NCI-H345 treated with DMSO at 0.1 percent for 48 hours (cell line): ENCODE data around the gene COL26A1.
"Not testable (repeated sequence)": the region's sequence is repeated elsewhere in the genome, so short reads cannot be mapped to it uniquely, and the experiment has no call there.

Experiments
- DNase-seq: peaks from one replicate; lab custom pipeline; 2025; ENCODE audit not compliant: unreplicated experiment; lab: John Stamatoyannopoulos, UW

COL26A1 gene

DNA sequence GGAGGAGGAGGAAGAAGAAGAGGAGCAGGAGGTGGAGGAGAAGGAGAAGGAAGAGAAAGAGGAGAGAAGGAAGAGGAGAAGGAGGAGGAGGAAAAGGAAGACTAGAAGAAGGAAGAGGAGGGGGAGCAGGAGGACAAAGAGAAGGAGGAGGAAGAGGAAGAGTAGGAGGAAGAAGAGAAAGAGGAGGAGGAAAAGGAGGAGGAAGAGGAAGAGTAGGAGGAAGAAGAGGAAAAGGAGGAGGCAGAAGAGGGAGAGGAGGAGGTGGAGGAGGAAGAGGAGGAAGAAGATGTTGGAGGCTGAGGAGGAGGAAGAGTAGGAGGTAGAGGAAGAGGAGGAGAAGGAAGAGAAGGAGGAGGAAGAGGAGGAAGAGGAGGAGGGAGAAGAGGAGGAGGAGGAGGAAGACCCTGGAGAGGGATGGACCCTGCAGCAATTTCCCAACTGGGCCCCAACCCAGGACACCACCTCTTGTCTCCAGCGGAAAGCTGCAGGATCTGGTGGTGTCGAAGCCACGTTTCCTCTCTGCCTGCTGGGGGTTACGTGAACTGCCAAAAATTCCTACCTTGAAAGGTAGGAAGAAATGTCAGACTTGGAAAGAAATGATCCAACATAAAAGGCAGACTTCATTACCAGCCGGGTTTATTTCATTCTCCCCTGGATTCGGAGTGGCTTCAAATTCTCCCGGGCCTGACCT, 38.9 kb downstream of the COL26A1 start:
- no peak for DNase-seq

GRCh38 chr7:101402081-101402779, 39.6 kb downstream of the COL26A1 start:
- DNase-seq = no peak

DNA sequence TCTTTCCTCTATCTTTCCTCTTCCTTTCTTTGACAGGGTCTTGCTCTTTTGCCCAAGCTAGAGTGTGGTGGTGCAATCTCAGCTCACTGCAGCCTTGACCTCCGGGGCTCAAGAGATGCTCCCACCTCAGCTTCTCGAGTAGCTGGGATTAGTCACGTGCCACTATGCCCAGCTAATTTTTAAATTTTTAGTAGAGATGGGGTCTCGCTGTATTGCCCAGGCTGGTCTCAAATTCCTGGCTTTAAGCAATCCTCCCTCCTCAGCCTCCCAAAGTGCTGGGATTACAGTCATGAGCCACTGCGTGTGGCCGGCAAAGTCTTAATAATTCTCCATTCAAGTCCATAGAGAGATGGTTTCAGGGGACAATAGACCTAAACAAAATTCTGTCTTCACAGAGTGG, 40.2 kb downstream of the COL26A1 start:
- no peak for DNase-seq

DNA sequence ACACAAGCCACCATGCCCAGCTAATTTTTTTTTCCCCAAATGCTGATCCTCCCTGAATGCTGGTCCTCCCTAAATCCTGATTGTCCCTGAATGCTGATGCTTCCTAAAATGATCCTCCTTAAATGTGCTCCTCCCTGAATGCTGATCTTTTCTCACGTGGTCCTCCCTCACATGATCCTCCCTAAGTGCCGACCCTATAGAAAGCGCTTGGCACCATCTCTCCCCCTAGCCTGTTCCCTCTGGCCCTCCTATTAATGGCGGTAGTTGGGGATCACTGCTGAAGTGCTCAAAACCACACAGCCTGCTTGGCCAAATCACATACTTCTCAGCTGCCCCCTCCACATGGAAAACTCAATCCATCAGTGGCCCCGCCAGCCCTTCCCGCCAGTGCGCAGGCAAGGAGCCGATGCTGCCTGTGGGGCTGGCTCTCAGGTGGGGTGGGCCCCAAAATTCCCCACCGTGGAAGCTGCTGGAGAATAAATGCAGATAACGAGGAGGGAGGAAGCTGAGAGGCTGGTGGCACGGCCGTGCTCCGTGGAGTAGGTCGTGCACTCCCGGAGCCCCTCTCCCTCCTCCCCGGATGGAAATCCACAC, 42.9 kb downstream of the COL26A1 start:
- no peak for DNase-seq

DNA sequence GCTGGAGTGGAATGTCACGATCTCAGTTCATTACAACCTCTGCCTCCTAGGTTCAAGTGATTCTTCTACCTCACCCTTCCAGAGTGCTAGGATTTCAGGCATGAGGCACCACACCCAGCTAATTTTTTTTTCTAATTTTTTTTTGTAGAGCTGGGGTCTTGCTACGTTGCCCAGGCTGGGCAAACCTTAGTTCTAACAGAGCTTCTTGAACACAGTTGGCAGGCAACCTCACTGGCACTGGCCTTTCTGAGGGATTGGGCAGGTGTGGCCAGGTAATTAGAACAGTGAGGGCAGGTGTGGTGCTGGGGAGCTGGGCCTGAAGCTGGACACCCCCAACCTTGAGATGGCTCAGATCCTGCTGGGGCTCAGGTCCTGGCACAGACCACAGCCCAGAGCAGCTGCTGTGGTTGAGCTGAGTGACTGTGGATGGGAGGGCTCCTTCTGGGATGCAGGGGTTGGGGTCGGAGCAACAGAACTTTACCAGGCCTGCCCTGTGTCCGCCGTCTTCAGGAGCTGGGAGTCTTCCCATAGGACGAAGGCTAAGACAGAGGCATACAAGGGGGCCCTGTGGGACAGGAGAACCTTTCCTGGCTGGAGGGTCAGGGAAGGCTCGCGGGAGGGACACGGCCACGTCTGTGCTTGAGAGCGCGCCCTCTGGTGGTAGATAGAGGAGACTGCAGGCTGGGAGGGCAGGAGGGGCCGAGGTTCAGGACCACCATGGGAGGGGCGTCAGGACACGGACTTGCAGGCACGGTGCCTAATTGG, 48.2 kb downstream of the COL26A1 start:
- DNase-seq = no peak

DNA sequence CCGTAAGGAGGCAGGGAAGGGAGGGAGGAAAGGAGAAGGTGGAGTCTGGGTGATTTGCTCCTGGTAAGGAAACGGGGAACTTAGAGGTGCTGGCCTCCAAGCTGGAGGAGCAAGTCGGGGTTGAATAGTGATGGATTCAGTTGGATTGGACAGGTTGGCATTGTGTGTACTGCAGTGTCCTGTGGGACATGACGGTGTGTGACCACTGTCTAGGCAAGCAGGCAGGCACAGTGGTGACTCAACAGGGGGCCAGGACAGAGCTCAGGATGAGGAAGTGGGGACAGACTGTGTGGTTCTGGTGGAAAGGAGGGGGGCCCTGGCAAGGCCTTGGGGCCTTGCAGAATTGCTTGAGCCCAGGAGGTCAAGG, 48.8 kb downstream of the COL26A1 start:
- DNase-seq = no peak

DNA sequence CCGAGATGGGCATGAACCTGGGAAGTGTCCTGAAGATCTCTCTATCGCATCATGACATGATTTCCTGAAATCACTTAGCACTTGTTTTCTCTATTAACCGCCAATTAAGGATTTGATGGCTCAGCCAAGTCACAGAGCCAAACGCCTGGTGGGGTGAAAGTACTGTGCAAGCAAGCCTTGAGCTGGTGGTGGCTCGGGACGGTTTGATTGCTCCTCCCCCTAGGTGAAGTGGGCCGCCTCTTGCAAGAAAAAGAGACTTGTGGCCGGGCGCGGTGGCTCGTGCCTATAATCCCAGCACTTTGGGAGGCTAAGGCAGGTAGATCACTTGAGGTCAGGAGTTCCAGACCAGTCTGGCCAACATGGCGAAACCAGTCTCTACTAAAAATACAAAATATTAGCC, 50.3 kb downstream of the COL26A1 start:
- no peak for DNase-seq

GRCh38 chr7:101418694-101419093, 56.0 kb downstream of the COL26A1 start:
- DNase-seq = no peak

DNA sequence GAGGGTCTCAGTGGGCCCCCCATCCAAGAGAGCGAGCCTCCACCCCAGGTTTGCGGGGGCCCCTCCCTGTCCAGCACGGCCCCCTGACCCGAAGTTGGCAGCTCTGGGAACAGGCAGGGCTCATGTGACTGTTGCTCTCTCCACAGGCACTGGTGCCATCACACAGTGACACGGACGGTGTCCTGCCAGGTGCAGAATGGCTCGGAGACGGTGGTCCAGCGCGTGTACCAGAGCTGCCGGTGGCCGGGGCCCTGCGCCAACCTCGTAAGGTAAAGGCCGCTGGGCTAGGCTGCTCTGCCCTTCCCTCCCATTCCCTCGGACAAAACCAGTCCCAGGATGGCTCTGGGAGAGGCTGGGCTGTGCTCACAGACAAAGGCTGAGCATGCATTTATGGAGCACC, 57.2 kb downstream of the COL26A1 start:
- DNase-seq = no peak

DNA sequence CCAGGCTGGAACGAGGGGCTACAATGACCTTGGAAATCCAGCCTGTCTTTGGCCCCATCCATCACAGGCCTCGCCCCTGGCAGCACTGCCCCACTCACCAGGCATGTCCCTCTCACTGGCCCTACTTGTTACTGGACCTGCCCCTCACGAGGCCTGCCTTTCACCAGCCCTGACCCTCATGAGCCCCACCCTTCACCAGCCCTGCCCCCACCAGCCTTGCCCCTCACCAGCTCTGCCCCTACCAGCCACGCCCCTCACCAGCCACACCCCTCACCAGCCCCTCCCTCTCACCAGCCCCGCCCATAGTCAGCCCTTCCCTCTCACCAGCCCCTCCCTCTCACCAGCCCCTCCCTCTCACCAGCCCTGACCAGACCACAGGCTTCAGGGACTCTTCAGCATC, 57.8 kb downstream of the COL26A1 start:
- DNase-seq = no peak

- no peak for DNase-seq
These were observed 59.9 kb downstream of the COL26A1 start for GRCh38 chr7:101422356-101423195.

GRCh38 chr7:101426303-101427011, 63.8 kb downstream of the COL26A1 start:
- DNase-seq = no peak

DNA sequence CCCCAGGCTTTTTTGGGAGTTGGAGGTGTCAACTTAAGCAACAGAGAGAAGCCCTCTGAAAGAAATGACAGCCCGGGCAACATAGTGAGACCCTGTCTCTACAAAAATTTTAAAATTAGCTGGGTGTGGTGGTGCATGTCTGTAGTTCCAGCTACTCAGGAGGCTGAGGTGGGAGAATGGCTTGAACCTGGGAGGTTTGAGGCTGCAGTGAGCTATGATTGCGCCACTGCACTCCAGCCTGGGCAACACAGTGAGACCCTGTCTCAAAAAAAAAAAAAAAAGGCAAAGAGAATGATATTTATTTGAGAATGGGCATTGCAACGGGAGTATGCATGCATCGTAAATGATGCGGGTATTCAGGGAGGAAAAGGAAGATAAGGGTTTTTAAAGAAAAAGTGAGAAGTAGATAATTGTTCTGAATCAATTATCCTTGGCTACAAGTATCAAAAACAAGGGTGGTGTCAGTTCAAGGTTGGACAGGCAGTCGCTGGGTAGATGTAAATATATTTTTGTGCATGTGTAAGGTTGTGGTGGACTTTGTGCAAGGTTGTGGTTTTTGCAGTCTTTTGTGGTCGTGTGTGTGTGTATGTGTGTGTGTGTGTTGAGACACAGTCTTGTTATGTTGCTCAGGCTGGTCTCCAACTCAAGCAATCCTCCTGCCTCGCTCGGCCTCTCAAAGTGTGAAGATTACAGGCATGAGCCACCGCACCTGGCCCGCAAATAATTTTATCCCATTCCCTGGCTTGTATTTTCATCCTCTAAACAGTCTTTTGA, 65.6 kb downstream of the COL26A1 start:
- DNase-seq = no peak

DNA sequence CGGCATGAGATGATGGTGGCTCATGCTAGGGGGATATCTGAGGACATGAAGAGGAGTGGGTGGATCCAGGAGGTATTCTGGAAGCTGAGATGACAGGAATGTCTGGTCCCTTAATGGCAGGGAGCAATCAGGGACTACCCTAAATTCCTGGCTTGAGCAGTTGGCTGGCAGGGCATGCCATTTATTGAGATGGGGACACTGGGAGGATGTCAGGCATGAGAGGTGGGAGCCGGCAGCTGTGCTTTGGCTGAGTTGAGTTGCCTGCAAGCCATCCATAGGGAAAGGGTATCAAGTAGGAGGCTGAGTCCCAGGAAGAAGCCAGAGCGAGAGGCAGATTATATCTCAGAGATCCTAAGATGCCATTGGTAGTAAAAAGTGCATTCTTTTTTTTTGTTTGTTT, 69.6 kb downstream of the COL26A1 start:
- DNase-seq = no peak

DNA sequence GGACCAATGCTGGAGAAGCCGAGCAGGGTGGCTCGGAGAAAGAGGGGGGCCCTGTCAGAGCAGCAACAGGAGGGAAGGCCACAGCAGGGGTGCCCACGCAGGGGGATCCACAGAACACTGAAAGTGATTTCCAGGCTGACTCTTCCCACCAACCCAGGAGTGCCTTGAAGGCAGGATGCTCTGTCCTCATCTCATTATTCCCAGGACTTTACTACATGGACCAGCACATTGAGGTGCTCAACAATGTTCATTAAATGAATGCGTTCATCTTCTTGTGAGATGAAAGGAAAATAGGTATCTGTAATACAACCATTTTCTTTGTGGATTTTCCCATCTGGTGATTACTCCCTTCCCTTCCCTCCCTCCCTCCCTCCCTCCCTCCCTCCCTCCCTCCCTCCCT, 71.0 kb downstream of the COL26A1 start:
- no peak for DNase-seq

- DNase-seq = not testable (repeated sequence)
These were observed 71.5 kb downstream of the COL26A1 start for GRCh38 chr7:101434155-101434554.

GRCh38 chr7:101435461-101436220, 73.0 kb downstream of the COL26A1 start:
- DNase-seq = no peak

GRCh38 chr7:101436221-101436735, 73.6 kb downstream of the COL26A1 start:
- no peak for DNase-seq
